ENCODE results near the gene MKRN3. TPM values are rescaled to one million over a fixed set of nuclear protein-coding genes. Genes with fewer than 3 reads are reported as not detected.

MKRN3 gene
- total and polyA plus RNA-seq, 3 donors from 2014 or later, result 4.5 to 7.8 (median 6.4) TPM

- intact Hi-C loops (cut with DNase I; ENCODE audit: low total_unique reads), result no loop called here
- no peaks in the 10 kb centered on the region for H3K27me3 ChIP-seq
- TF ChIP-seq CTCF (IDR thresholded peaks at IDR 0.05), result no peak
- TF ChIP-seq POLR2A (IDR thresholded peaks at IDR 0.05), result no peak
- DNase-seq, result no peak
- H3K36me3 ChIP-seq (ENCODE audit: low read depth, missing control alignments), result no peaks in the 10 kb centered on the region
- 53 to 58% methylated on average over 1 of the region's 1 CpG for WGBS, 2 donors
- H3K4me3 ChIP-seq, result no peak overlapping the region
- no peaks in the 10 kb centered on the region for H3K9me3 ChIP-seq
- H3K4me1 ChIP-seq, result no peaks in the 10 kb centered on the region
- no peak overlapping the region for H3K27ac ChIP-seq
These were observed 2.4 kb downstream of the MKRN3 start for GRCh38 chr15:23567921-23568320.

- DNase-seq, result no peak
- Histone ChIP-seq H3K4me1 (no peaks in the 10 kb centered on the region), H3K4me3 (no peak overlapping the region), H3K36me3 (ENCODE audit: low read depth, missing control alignments) (no peaks in the 10 kb centered on the region), H3K27me3 (no peaks in the 10 kb centered on the region), H3K27ac (no peak overlapping the region), H3K9me3 (no peaks in the 10 kb centered on the region)
- intact Hi-C loops (cut with DNase I; ENCODE audit: low total_unique reads), result no loop called here
- 48 to 68% methylated on average over 5 of the region's 5 CpGs for WGBS, 2 donors
- no peak for TF ChIP-seq POLR2A (IDR thresholded peaks at IDR 0.05)
- TF ChIP-seq CTCF (IDR thresholded peaks at IDR 0.05), result no peak
These were observed 3.9 kb downstream of the MKRN3 start for GRCh38 chr15:23569151-23569925.

- Histone ChIP-seq H3K27me3 (no peaks in the 10 kb centered on the region), H3K4me3 (no peak overlapping the region), H3K4me1 (no peaks in the 10 kb centered on the region), H3K27ac (no peak overlapping the region), H3K9me3 (no peaks in the 10 kb centered on the region), H3K36me3 (ENCODE audit: low read depth, missing control alignments) (no peaks in the 10 kb centered on the region)
- no peak for TF ChIP-seq CTCF (IDR thresholded peaks at IDR 0.05)
- 40 to 55% methylated on average over 3 of the region's 3 CpGs for WGBS, 2 donors
- no peak for DNase-seq
- intact Hi-C loops (cut with DNase I; ENCODE audit: low total_unique reads), result no loop called here
These were observed 5.0 kb downstream of the MKRN3 start for GRCh38 chr15:23570486-23570885.

- Histone ChIP-seq H3K4me1 (no peaks in the 10 kb centered on the region), H3K9me3 (no peaks in the 10 kb centered on the region), H3K4me3 (no peak overlapping the region), H3K27me3 (no peaks in the 10 kb centered on the region), H3K27ac (no peak overlapping the region), H3K36me3 (ENCODE audit: low read depth, missing control alignments) (no peaks in the 10 kb centered on the region)
- TF ChIP-seq POLR2A (IDR thresholded peaks at IDR 0.05) (no peak), CTCF (IDR thresholded peaks at IDR 0.05) (no peak)
- intact Hi-C loops (cut with DNase I; ENCODE audit: low total_unique reads), result no loop called here
- 77 to 79% methylated on average over 4 of the region's 4 CpGs for WGBS, 2 donors
- no peak for DNase-seq
These were observed 7.4 kb downstream of the MKRN3 start for GRCh38 chr15:23572844-23573243.

- no peak for DNase-seq
- no peak overlapping the region for H3K4me3 ChIP-seq
- TF ChIP-seq CTCF (IDR thresholded peaks at IDR 0.05), result no peak
- no peak overlapping the region for H3K27ac ChIP-seq
- intact Hi-C loops (cut with DNase I; ENCODE audit: low total_unique reads), result no loop called here
- 41 to 71% methylated on average over 1 to 3 of the region's 3 CpGs for WGBS, 2 donors
- no peaks in the 10 kb centered on the region for H3K9me3 ChIP-seq
- H3K36me3 ChIP-seq (ENCODE audit: low read depth, missing control alignments), result no peaks in the 10 kb centered on the region
- H3K4me1 ChIP-seq, result no peaks in the 10 kb centered on the region
- no peaks in the 10 kb centered on the region for H3K27me3 ChIP-seq
These were observed 9.3 kb downstream of the MKRN3 start for GRCh38 chr15:23574742-23575141.

All from testis (tissue), 3 donors.